ENCODE data around the gene ACVRL1. TPM values are rescaled to one million over a fixed set of nuclear protein-coding genes. Genes with fewer than 3 reads are reported as not detected.

ACVRL1 gene
- total and polyA plus RNA-seq, 10 of the 15 experiments (the other 5 are each of a cell fraction or from before 2014, with no cell fraction given) = not detected

DNA sequence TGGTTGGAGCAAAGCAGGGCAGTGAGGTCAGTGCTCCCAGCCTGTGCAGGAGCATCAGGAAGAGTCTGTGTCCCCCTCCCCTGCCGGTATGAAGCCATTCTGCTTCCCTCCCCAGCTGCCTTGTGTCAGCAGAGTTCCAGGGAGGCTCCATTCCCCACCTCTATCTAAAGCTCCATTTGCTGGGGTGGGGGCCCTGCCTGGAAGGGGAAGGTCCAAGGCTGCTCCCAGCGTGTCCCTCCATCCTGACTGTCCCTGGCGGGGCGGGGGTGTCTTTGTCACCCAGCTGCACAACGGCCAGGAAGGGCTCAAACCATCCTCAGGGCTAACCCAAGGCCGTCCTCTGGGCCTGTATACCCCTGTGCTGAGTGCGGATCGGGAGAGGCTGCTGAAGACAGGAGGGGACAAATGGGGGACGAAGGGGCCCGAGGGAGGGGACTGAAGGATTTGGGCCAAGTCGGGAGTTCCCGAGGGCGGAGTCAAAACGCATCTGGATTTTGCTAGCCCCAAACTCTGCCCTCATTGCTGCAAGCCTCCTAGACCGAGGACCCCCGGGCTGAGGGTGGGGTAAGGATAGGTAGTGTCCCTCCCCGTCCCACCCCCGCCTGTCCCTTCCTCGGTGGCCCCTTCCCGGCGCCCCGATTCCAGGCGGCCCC, 748 bp upstream of the ACVRL1 start:
- Histone ChIP-seq H3K4me2 (ENCODE audit: control insufficient read depth, insufficient read depth) (no peak overlapping the region), H4K20me1 (ENCODE audit: control insufficient read depth, insufficient read depth) (no peaks in the 10 kb centered on the region), H3K27me3 (replicated peaks in 1 of 2; ENCODE audit: control insufficient read depth in 2 of 2, insufficient read depth in 2 of 2, low read length in 1 of 2) (peaks cover 12 to 14% of the 10 kb centered on the region in 2 experiments), H3K36me3 (ENCODE audit: control insufficient read depth in 2 of 2, insufficient read depth in 2 of 2, low read length in 1 of 2) (no peaks in the 10 kb centered on the region), H3K9ac (ENCODE audit: control insufficient read depth, insufficient read depth, low read length) (no peak overlapping the region), H3K4me3 (no peak overlapping the region), H2AFZ (ENCODE audit: control insufficient read depth, low read depth, low read length) (no peak overlapping the region), H3K79me2 (ENCODE audit: control insufficient read depth, insufficient read depth, low read length) (no peaks in the 10 kb centered on the region), H3K9me3 (replicated peaks; ENCODE audit: control insufficient read depth, insufficient read depth, low read length) (no peaks in the 10 kb centered on the region), H3K4me1 (ENCODE audit: control insufficient read depth, insufficient read depth, low read length) (peaks cover 5% of the 10 kb centered on the region; the same call in 1 of the 2 replicates), H3K27ac (ENCODE audit: control insufficient read depth, insufficient read depth) (no peak overlapping the region)
- ChIA-PET CTCF (no interaction called here), RAD21 (ENCODE audit: unreplicated experiment) (no interaction called here), SMC1A (ENCODE audit: uncharacterized antibody, unreplicated experiment) (no interaction called here), POLR2A (no interaction called here)
- ATAC-seq (no peak), DNase-seq (ENCODE audit: low read depth, low spot score) (no peak), FAIRE-seq (no peak)
- BruUV-seq (replicated peaks) = no TSS peak
- TF ChIP-seq BMI1 (IDR thresholded peaks at IDR 0.05; ENCODE audit: borderline replicate concordance) (no peak), BHLHE40 (IDR thresholded peaks at IDR 0.05; ENCODE audit: borderline replicate concordance in 1 of 2, low read depth in 2 of 2, low read length in 1 of 2) (no peak), ZNF207 (IDR thresholded peaks at IDR 0.05; ENCODE audit: borderline replicate concordance) (no peak), NFIC (IDR thresholded peaks at IDR 0.05; ENCODE audit: low read depth, low read length) (no peak), IKZF2 (IDR thresholded peaks at IDR 0.05) (no peak), STAT3 (IDR thresholded peaks at IDR 0.05; ENCODE audit: low read depth, low read length) (no peak), EP300 (IDR thresholded peaks at IDR 0.05; ENCODE audit: borderline replicate concordance in 1 of 2, control insufficient read depth in 1 of 2, low read depth in 2 of 2, low read length in 2 of 2) (no peak), SMAD5 (IDR thresholded peaks at IDR 0.05; ENCODE audit: low read depth) (no peak), SREBF1 (IDR thresholded peaks at IDR 0.05; ENCODE audit: low read length) (no peak), RUNX3 (IDR thresholded peaks at IDR 0.05; ENCODE audit: low read length) (no peak), SMC3 (IDR thresholded peaks at IDR 0.05; ENCODE audit: borderline replicate concordance, low read length) (no peak), SKIL (IDR thresholded peaks at IDR 0.05; ENCODE audit: low read depth, poor library complexity, severe bottlenecking) (no peak), DPF2 (IDR thresholded peaks at IDR 0.05) (no peak), BCL11A (IDR thresholded peaks at IDR 0.05; ENCODE audit: low read depth, low read length) (no peak), BACH1 (IDR thresholded peaks at IDR 0.05; ENCODE audit: borderline replicate concordance) (no peak), MXI1 (IDR thresholded peaks at IDR 0.05; ENCODE audit: low read depth, low read length) (no peak), PKNOX1 (IDR thresholded peaks at IDR 0.05) (no peak)
- TF ChIP-seq, protein P1, sequence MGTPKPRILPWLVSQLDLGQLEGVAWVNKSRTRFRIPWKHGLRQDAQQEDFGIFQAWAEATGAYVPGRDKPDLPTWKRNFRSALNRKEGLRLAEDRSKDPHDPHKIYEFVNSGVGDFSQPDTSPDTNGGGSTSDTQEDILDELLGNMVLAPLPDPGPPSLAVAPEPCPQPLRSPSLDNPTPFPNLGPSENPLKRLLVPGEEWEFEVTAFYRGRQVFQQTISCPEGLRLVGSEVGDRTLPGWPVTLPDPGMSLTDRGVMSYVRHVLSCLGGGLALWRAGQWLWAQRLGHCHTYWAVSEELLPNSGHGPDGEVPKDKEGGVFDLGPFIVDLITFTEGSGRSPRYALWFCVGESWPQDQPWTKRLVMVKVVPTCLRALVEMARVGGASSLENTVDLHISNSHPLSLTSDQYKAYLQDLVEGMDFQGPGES (IDR thresholded peaks at IDR 0.05) = no peak
- TF ChIP-seq, protein P2, sequence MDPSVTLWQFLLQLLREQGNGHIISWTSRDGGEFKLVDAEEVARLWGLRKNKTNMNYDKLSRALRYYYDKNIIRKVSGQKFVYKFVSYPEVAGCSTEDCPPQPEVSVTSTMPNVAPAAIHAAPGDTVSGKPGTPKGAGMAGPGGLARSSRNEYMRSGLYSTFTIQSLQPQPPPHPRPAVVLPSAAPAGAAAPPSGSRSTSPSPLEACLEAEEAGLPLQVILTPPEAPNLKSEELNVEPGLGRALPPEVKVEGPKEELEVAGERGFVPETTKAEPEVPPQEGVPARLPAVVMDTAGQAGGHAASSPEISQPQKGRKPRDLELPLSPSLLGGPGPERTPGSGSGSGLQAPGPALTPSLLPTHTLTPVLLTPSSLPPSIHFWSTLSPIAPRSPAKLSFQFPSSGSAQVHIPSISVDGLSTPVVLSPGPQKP (IDR thresholded peaks at IDR 0.05; ENCODE audit: low read depth, low read length) = no peak
- intact Hi-C loops (cut with micrococcal nuclease; ENCODE audit: unreplicated experiment) (no loop called here), in situ Hi-C loops (cut with MboI) (no loop called here)
- WGBS (ENCODE audit: insufficient coverage, insufficient replicate concordance, low lambda C conversion rate, missing lambda C conversion rate) = 31% methylated on average over 13 of the region's 23 CpGs

Data from GM12878 (cell line).